HepG2 (cell line): Measurements from ENCODE around the gene ZBTB22. TPM values are rescaled to one million over a fixed set of nuclear protein-coding genes. Genes with fewer than 3 reads are reported as not detected.

ENCODE experiments used
- BRF2 ChIP-seq: sonication (generic); formaldehyde crosslinking; IDR thresholded peaks from 2 replicates; pipeline ENCODE4 v1.8.1; 2022; ENCODE audit warnings: mild to moderate bottlenecking, missing genetic modification reagents
- HMGXB3 ChIP-seq: sonication (generic); formaldehyde crosslinking; IDR thresholded peaks from 2 replicates; pipeline ENCODE4 v1.4.0; 2020; ENCODE audit warnings: missing genetic modification reagents, borderline replicate concordance
- IKZF4 ChIP-seq: sonication (generic); formaldehyde crosslinking; IDR thresholded peaks from 2 replicates; pipeline ENCODE4 v1.5.1; 2020; ENCODE audit warnings: borderline replicate concordance, mild to moderate bottlenecking, low read depth, missing genetic modification reagents; ENCODE audit errors: not compliant biosample characterization
- JUNB ChIP-seq: sonication (generic); formaldehyde crosslinking; IDR thresholded peaks from 2 replicates; pipeline ENCODE4 v1.8.0; 2022; ENCODE audit warnings: missing genetic modification reagents, mild to moderate bottlenecking, borderline replicate concordance
- KDM5A ChIP-seq: fragments of 200-600 bp; sonication (generic); IDR thresholded peaks from 2 replicates; pipeline ENCODE4 v1.7.0; 2018; ENCODE audit warnings: antibody characterized with exemption, mild to moderate bottlenecking, low read length, borderline replicate concordance
- KLF11 ChIP-seq: IDR thresholded peaks from 2 replicates; pipeline ENCODE4 v1.6.1; 2016; ENCODE audit warnings: missing compliant biosample characterization
- NR3C1 ChIP-seq: sonication (generic); formaldehyde crosslinking; IDR thresholded peaks from 2 replicates; pipeline ENCODE4 v1.4.0; 2020; ENCODE audit warnings: missing genetic modification reagents
- PBX3 ChIP-seq: sonication (generic); formaldehyde crosslinking; IDR thresholded peaks from 2 replicates; pipeline ENCODE4 v1.8.1; 2023; ENCODE audit warnings: missing genetic modification reagents, inconsistent platforms, borderline replicate concordance
- PHF21A ChIP-seq: sonication (generic); formaldehyde crosslinking; IDR thresholded peaks from 2 replicates; pipeline ENCODE4 v1.5.0; 2020; ENCODE audit warnings: mild to moderate bottlenecking, missing genetic modification reagents
- TFAP4 ChIP-seq: sonication (generic); IDR thresholded peaks from 2 replicates; pipeline ENCODE4 v1.6.1; 2016; ENCODE audit warnings: low read depth, borderline replicate concordance
- U2AF2 ChIP-seq: fragments of 200-400 bp; formaldehyde crosslinking; IDR thresholded peaks from 2 replicates; pipeline ENCODE4 v1.6.1; 2017; ENCODE audit warnings: low read depth, mild to moderate bottlenecking, low read length
- UBTF ChIP-seq: sonication (generic); formaldehyde crosslinking; IDR thresholded peaks from 2 replicates; pipeline ENCODE4 v1.4.0; 2020; ENCODE audit warnings: mild to moderate bottlenecking, missing genetic modification reagents
- XRCC5 ChIP-seq: fragments of 200-400 bp; formaldehyde crosslinking; optimal IDR thresholded peaks from 2 replicates; pipeline ENCODE3; 2017; ENCODE audit warnings: mild to moderate bottlenecking, low read length
- ZNF556 ChIP-seq: sonication (generic); formaldehyde crosslinking; IDR thresholded peaks from 2 replicates; pipeline ENCODE4 v1.4.0; 2020; ENCODE audit warnings: mild to moderate bottlenecking, missing genetic modification reagents, borderline replicate concordance
- ZNF841 ChIP-seq: sonication (generic); formaldehyde crosslinking; IDR thresholded peaks from 2 replicates; pipeline ENCODE4 v1.8.1; 2023; ENCODE audit warnings: missing genetic modification reagents, borderline replicate concordance
- polyA plus RNA-seq, 8 experiments: library from polyadenylated mRNA; depleted of rRNA in 3 of 8; stranded (reverse) in 7 of 8; unstranded in 1 of 8; fragments of >200 nt; fragmentation: Illumina TruSeq in 4 of 8; extraction: Trizol in 4 of 8; gene quantifications; 2 replicates each; pipeline versions ENCODE4 v1.2.1 to v1.2.3, GENCODE V29; 2011 to 2016; ENCODE audit warnings: low read depth in 4 of 8, missing spikeins in 1 of 8, mixed read lengths in 1 of 8; ENCODE audit not compliant: insufficient read depth in 1 of 8
- total RNA-seq, 5 experiments: library from RNA; depleted of rRNA; stranded (reverse); fragments of >200 nt; fragmentation: Illumina TruSeq; extraction: Trizol; gene quantifications; 2 replicates each; pipeline ENCODE4 v1.2.3, GENCODE V29; 2016; ENCODE audit warnings: low read depth in 1 of 5

ZBTB22 gene
- total and polyA plus RNA-seq, 2 of the 13 experiments (the other 11 are each of a cell fraction or from before 2014, with no cell fraction given): 8.0 to 10.6 TPM

- TF ChIP-seq ZNF556 (CRISPR knock-in tag) (peak; percentile 91; the same call in 1 of the 2 replicates), IKZF4 (peak; percentile 40), PBX3 (CRISPR knock-in tag) (no peak), HMGXB3 (CRISPR knock-in tag) (0 out of 2 replicates have a peak, but pooled peaks have one; percentile 56), PHF21A (CRISPR knock-in tag) (no peak; the same call in 1 of the 2 replicates), KLF11 (CRISPR knock-in tag) (peak; percentile 27; the same call in 1 of the 2 replicates), BRF2 (CRISPR knock-in tag) (no peak), JUNB (no peak), KDM5A (no peak), XRCC5 (no peak), U2AF2 (no peak), ZNF841 (CRISPR knock-in tag) (no peak), TFAP4 (no peak), NR3C1 (CRISPR knock-in tag) (no peak), UBTF (peak; percentile 95)
Observed at GRCh38 chr6:33313709-33314514, 3.6 kb downstream of the ZBTB22 start, which contains the start of gene TAPBP (continued).
